Activated effector memory CD4-positive, alpha-beta T cell treated with anti-CD3 and anti-CD28 coated beads, Interleukin-2, amount 50 U/mL, for 16 hours (primary cell): ENCODE measurements around the gene ST3GAL3.

Experiments used
- DNase-seq: peaks from one replicate; pipeline ENCODE4 v3.0.0-alpha.2; 2020

ST3GAL3 gene

DNA sequence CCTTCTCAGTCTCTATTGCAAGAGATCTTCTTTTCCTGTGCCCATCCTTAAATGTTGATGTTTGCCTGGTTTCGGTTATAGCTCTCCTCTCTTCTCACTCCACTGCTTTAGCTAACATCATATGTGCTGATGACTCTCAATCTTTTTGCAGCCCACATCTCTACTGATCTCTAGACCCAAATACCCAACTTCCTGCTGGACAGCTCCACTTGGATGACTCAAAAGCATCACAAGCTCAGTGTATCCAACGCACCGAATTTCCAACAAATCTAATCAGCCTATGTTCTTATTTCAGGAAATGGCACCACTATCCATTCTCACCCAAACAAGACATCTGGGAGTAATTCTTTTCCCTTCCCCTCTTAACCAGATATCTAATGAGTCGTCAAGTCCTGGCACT lies 147.1 kb downstream of the ST3GAL3 start:
- DNase-seq = no peak

DNA sequence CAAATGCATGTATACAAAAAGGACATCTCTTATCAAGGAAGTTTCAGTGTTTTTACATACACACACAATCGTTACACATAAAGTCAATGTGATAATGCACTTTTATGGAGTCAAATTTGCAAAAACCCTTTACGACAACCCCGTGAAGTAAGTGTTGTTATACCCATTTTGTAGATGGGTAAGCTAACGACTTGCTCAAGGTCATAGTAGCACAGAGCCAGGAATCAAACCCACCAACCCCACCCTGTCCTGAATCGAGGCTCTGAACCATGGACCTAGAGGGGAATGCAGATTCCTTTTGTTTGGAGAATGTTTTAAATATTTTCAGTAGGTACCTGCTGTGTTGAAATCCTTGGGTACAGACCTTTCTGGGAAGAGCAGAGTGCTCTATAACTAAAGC lies 148.9 kb downstream of the ST3GAL3 start:
- DNase-seq = no peak

DNA sequence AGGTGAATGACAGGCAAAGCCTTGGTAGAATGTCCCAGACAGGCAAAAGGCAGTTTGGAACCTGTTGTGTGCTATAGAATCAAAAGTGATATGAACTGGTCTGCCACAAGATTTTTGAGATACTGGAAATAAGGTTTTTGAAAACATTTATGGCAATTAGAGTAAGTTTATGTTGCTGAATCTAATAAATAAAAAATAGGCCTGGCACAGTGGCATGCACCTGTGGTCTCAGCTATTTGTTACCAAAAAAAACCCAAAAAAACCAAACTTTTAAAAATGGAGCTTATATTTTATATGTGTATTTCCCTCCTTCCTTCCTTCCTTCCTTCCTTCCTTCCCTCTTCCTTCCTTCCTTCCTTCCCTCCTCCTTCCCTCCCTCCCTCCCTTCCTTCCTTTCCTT lies 149.8 kb downstream of the ST3GAL3 start:
- no peak for DNase-seq

DNA sequence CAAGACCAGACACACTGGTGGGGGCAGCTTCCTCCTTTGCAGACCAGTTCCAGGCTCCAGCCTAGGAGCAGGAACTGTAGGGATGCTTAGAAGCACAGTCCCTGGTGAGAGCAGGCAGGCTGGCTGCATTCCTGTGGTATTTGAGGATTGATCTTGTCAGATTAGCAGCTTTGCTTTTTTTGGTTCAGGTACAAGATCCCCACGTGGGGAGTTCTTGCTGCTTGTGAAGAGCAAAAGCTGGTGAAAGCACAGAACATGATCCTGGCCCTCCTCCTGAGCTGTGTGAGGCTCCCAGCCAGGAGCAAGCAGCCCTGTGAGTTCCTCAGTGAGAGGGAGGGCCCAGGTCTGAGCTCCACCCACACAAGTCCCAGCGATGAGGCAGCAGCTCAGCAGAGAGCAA lies 151.0 kb downstream of the ST3GAL3 start:
- DNase-seq = no peak

DNA sequence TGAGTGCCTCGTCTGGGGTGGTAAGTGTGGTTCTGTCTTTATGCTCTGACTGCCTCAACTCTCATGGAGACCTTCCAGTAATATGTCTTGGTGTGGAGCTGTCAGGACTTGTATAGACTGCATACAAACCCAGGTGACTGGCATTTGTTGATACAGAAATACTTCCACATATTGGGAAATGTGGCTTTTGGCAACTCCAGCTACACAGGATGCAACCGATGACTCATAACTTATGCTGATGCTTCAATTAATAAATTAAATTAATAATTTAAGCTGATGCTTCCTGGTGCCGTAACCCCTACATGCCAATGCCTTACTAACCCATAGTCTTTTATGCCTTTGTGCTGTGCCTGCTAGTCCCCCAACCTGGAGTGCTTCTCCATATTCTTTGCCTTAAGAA lies 154.0 kb downstream of the ST3GAL3 start:
- DNase-seq = no peak

DNA sequence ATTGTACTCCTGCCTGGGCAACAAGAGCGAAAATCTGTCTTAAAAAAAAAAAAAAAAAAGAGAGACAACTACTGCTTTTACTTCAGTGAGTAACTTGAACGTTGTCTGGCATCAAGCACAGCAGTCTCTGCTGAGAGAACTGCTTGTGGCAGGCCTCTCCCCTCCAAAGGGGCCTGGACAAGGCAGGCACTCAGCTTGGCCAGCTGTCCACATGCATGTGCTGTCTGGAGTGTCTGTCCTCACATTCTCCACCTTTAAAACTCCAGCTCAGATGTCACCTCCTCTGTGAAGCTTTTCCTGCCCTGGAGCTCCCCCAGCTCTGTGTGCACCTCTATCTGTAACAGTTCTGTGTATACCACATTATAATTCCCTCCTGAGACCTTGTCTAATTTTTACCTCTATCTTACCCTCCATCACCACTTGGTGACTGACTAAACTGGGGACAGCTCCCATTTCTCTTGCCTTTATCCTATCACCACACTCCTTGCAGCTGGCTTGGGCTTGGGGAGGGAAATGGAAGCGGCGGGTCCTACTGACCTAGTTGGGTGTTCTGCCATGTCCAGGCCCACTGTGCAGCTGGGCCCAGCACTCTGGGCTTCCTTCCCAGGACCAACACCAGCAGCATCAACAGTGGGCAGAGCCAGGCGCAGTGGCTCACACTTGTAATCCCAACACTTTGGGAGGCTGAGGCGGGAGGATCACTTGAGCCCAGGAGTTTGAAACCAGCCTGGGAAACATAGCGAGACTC lies 154.8 kb downstream of the ST3GAL3 start:
- no peak for DNase-seq

DNA sequence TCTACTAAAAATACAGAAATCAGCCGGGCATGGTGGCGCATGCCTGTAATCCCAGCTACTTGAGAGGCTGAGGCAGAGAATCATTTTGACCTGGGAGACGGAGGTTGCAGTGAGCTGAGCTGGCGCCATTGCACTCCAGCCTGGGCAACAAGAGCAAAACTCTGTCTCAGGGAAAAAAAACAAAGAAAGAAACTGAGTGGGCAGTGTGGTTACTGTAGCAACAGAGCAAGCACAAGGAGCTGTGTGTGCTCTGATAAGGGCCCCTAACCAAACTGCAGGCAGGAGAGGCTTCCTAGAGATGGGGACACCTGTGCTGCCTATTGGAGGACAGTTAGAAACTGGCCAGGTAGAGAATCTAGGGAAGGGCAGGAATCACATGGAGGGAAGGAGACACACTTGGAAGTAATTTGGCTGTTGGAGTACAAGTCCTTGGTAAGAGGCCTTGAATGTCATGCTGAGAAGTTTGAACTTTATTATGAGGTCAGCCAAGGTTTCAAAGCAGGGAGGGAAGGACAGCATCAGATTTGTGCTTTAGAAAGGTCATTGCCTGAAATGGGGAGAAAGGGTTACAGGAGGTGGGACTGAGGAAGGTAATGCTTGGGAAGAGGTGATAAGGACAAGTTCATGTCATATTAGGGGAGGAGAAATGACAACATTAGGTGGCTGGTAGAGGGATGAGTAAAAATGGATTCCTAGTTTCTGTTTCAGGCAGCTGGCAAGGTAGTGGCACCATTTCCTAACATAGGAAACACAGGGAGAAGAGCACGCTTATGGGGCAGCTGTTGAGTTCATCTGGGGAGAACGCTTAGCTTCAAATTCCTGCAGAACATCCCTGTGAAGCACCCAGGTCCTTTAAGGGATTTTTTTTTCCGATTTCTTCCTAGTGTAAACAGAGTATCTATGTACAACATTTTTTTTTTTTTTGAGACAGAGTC lies 157.0 kb downstream of the ST3GAL3 start:
- no peak for DNase-seq

DNA sequence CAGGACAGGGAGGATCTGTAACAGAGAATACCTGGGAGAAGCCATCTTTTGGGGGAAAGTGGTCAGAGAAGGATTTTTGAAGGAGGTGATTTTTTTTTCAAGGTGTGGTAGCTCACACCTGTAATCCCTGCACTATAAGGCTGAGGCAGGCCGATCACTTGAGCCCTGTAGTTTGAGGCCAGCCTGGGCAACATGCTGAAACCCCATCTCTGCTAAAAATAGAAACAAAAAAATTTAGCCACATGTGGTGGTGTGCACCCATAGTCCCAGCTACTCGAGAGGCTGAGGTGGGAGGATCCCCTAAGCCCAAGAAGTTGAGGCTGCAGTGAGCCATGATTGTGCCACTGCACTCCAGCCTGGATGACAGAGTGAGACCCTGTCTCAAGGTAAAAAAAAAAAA lies 158.9 kb downstream of the ST3GAL3 start:
- DNase-seq = no peak

DNA sequence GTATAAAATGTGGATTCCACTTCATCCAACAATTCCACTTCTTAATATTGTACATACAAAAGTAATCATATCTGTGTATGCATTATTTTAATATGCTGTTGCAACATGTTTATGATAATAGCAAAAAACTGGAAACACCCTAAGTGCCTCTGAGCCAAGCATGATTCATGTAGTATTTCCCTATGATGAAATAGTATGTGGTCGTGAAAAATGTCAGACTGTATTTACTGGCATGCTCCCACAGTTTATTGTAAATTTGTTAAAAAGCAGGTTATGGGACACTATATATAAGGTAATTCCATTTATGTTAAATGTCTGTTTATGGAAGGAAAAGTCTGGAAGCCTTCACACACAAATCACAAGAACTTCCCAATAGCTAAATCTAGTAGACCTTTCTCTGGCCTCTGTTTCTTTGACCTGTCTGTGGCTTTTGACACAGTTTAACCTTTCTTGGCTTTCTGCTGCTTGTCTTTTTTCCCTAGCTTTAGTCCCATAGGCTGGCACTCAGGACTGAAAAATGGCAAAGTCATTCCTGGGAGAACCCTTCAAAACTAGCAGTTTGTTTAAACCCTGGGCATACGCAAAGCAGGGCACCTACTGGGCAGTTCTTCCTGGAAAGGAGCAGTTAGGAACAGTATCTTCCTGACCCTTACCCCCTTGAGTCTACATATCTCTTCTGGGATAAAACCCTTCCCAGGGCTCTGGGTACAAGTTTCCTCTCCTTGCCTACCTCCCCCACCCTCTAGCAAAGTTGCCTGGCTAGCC lies 160.8 kb downstream of the ST3GAL3 start:
- DNase-seq = no peak

DNA sequence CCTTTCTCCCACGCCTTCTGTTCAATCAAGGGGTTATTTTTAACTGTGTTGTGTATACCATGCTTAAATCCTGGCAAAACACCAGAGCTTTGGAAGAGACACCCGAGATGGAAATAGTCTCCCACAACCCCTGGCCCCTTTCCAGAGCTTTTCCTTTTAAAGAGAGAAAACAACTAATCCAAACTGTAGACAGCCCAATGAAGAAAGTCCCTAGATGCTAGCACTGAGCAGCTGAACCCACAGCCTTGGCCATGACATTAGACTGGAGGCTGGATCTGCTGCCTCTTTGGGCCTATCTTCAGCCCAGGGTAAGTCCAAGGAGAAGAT lies 161.4 kb downstream of the ST3GAL3 start:
- no peak for DNase-seq

DNA sequence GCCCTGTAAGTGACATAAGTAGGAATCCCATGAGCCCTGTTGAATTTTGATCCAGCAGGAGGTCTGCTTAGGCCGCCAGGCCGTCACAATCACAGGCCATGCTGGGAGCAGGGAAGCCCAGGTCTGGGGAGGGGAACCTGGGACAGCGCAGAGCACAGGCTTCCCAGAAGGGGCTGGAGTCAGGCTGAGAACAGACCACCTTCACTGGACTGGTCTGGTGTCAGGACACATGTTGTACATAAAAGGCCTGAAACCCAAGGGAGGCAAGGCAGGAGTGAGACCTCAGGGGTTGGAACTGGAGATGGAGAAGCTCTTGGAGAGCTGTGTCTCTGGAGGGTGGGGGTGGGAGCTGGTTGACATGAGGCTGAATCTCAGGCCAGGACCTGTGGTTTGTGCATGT lies 163.0 kb downstream of the ST3GAL3 start:
- no peak for DNase-seq

DNA sequence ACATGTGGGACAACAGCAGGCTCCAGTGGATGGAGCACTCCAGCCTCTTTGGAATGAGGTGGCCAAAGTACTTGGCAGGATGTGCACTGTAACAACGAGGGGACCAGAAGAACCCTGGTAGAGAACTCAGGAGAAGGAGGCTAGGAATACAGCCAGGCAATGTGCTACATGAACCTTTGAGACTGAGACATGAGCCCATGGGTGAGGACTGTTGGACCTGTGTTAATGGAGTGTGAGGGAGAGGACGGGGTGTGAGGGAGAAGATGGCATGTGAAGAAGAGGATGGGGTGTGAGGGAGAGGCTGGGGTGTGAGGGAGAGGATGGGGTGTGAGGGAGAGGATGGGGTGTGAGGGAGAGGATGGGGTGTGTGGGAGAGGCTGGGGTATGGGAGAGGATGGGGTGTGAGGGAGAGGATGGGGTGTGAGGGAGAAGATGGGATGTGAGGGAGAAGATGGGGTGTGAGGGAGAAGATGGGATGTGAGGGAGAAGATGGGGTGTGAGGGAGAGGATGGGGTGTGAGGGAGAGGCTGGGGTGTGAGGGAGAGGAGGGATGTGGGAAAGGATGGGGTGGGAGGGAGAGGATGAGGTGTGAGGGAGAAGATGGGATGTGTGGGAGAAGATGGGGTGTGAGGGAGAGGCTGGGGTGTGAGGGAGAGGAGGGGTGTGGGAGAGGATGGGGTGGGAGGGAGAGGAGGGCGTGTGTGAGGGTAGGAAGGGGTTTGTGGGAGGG lies 164.0 kb downstream of the ST3GAL3 start:
- no peak for DNase-seq

DNA sequence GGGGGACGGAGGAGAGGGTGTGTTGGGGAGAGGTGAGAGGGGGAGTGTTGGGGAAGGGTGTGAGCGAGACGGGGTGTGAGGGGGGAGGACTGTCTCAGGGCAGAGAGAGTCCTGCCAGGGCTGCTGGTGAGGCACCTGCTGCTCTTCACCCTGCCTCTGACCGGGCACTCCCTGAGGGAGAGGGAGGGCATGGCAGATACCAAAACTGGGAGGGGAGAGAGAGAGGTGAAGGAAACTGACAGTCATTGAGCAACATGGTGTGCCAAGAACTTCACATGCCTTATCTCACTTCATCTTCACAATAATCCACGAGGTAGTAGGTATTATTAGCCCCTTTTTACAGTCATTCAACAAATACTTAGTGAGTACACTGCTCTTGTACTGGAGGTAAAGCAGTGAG lies 164.9 kb downstream of the ST3GAL3 start:
- DNase-seq = no peak

DNA sequence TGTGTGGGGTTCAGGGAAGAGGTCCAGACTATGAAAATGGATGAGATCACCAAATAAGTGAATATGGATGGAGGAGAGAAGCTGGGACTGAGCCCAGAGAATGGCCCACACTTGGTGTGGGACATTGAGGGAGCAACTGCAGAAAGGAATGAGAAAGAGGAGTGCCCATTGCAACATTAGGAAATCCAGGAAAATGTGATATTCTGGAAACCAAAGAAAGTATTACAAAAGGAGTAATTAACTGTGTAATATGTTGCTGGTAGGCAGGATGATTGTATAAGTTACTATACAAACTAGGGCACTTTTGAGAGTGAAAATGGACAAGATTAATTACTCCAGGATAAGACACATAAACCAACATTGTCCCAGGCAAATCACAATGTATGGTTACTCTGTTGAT lies 166.5 kb downstream of the ST3GAL3 start:
- DNase-seq = no peak

DNA sequence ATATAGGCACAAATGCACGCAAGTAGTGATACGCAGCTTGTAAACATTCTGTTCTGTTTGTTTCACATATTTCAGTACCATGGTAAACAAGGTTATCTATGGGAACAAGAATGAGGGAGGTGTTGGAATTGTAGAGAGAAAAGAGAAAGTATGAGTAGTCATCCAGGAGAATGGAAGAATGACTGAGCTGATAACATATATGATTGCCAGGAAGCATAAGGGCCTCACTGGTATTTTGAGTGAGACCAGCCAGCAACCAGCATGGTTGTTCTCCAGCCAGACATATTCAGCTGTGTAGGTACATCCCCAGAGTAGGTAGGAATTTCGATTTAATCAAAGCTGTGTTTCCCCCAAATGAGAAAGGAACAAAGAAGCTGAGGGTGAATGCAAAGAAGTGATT lies 167.4 kb downstream of the ST3GAL3 start:
- DNase-seq = no peak

DNA sequence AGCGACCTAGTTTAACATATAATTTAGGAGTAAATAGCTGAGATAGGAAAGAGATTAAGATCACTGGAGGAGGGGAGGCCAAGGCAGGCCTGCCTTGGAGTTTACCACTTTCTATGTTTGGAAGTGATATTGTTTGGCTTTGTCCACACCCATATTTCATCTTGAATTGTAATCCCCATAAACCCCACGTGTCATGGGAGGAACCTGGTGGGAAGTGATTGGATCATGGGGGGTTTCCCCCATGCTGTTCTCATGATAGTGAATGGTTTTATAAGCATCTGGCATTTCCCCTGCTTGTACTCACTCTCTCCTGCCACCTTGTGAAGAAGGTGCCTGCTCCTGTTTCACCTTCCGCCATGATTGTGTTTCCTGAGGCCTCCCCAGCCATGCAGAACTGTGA lies 168.0 kb downstream of the ST3GAL3 start:
- no peak for DNase-seq

DNA sequence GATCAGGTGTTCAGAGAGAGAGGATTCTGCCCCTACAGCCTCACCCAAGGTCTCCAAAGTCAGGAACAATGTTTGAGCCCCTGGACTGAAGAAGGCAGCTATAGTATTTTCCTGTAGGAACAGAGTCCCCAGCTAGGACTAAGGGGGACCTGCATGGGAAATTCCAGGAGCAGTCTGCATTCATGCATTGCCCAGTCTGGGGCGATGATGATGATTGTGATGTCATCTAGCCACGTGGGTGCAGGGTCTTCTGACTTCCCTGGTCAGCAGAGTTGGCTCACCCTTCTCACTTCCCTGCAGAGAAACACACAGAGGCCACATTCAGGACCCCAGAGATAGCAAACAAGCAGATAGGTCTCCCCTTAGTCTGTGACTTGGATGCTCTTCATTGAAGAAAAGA lies 169.8 kb downstream of the ST3GAL3 start:
- no peak for DNase-seq

DNA sequence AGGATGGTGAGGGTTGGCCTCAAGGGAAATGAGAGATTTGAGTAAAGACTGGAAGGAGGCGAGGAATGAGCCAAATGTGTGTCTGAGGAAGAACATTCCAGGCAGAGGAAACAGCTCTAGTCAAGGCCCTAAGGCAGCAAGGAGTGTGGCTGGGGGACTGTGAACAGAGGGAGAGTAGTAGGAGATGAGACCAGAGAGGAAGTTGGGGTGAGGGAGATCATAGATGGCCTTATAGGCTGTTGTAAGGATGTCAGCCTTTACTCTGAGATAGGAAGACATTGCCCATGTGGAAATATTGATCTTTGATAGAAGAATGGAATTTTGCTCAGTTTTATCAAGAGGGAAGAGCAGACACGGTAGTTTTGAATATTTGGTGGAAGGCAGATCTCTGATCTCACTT lies 171.1 kb downstream of the ST3GAL3 start:
- no peak for DNase-seq

DNA sequence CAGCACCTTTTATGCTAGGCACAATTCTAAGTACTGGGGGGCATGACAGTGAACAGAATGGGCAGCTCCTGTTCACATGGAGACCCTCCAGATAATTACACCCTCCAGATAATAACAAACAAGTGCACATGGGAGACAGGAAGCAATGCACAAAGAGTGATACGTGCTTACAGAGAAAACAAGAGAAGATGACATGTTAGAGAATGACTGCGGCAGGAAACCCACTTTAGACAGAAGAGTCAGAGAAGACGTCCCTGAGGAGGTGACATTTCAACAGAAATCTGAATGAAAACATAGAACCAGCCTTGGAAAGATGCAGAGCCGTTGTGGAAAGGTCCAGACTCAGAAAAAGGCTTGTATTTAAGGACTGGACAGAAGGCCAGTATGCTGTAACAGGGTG lies 171.5 kb downstream of the ST3GAL3 start:
- no peak for DNase-seq

DNA sequence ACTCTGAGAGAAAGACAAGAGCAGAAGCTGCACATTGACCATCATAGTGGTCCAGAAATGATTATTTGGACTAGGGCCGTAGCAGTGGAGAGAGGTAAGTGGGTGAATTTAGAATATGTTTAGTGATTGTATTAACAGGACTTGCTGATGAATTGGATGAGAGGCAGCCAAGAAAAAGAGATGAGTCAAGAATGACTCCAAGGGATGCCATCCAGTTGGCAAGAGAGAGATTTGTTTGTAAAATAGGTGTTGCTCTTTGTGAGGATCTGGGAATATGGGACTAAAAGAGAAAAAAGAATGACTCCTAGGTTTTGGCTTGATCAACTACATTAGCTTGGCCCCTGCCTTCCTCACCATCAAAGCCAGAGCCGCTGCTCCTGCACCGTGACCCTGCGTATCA lies 172.1 kb downstream of the ST3GAL3 start:
- DNase-seq = no peak

DNA sequence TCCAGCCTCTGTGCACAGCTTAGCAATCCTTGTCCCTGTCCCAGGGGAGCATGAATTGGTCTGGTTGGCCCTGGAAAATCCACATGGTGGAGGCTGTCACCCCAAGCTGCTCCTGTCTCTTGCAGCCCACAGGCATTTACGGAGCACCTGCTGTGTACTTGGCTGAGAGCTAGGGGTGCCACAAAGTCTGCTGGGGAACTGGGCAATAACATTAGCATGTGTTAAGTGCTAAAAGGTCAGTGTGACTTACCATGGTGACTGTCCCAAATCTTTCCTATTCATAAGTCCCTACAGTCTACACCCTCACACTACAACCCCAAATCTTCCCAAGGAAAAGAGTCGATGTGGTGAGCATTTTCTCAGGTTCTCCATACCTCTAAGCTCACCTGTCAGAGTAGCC lies 172.7 kb downstream of the ST3GAL3 start:
- no peak for DNase-seq

DNA sequence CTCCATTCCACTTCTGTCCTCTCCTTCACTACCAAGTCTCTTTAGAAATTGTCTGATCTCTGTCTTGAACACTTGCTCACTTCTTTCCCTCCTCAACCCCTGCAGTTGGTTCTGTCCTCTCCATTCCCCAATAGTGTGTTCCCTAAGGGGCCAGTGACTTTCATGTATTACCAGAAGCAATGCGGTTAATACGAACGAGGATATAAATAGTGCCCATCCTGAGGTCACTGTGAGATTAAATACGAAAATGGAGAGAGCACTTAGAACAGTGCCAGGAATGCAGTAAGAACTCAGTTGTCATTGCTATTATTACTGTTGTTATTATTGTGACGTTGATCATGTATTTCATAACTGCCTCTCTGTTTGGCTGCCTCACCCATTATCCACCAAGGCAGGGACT lies 173.3 kb downstream of the ST3GAL3 start:
- no peak for DNase-seq

DNA sequence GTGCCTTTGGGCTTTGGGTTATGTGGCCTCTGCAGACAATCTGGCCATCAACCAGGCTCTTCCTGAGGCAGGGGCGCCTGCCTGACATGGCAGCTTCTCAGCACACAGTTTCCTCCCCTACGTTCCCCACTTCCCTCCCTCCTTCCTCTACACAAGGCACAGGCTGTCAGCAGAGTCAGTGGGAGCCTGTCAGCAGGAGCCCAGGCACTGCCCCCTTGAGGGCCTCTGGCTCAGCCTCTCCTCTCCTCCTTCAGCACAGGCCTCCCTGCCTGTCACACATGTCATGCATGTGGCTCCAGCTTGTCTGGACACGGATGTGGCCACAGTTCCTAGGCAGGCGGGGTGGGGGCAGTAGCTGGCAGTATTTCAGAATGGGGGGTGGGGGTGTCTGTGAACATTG lies 174.1 kb downstream of the ST3GAL3 start:
- DNase-seq = no peak
